ENCODE results near the gene SPATA20. TPM values are rescaled to one million over a fixed set of nuclear protein-coding genes. Genes with fewer than 3 reads are reported as not detected.
A peak's percentile ranks its signal among the peaks of the same experiment; 100 is the strongest.

The SPATA20 gene
- total and polyA plus RNA-seq, 2 of the 13 experiments (the other 11 are each of a cell fraction or from before 2014, with no cell fraction given), result 36.1 to 64.8 TPM

DNA sequence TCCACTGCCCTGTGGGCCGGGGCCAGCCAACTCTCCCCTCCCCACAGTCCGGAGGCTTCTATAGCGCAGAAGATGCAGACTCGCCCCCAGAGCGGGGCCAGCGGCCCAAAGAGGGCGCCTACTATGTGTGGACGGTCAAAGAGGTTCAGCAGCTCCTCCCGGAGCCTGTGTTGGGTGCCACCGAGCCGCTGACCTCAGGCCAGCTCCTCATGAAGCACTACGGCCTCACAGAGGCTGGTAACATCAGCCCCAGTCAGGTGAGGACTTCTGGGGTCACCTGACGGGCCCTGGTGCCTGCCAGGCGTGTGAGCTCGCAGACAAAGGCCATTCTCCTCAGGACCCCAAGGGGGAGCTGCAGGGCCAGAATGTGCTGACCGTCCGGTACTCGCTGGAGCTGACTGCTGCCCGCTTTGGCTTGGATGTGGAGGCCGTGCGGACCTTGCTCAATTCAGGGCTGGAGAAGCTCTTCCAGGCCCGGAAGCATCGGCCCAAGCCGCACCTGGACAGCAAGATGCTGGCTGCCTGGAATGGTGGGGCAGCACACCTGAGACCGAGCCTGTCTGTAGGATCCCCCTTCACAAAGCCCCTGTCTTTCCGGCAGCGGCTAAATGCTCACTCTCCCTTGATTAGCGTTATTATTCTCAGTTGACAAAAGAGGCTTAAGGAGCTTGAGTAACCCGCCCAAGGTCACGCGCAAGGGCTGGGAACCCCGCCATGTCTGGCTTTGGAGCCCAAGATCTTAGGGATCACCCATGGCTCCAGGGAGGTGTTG is 3.9 kb downstream of the SPATA20 start (continued):
- TF ChIP-seq, protein P1, sequence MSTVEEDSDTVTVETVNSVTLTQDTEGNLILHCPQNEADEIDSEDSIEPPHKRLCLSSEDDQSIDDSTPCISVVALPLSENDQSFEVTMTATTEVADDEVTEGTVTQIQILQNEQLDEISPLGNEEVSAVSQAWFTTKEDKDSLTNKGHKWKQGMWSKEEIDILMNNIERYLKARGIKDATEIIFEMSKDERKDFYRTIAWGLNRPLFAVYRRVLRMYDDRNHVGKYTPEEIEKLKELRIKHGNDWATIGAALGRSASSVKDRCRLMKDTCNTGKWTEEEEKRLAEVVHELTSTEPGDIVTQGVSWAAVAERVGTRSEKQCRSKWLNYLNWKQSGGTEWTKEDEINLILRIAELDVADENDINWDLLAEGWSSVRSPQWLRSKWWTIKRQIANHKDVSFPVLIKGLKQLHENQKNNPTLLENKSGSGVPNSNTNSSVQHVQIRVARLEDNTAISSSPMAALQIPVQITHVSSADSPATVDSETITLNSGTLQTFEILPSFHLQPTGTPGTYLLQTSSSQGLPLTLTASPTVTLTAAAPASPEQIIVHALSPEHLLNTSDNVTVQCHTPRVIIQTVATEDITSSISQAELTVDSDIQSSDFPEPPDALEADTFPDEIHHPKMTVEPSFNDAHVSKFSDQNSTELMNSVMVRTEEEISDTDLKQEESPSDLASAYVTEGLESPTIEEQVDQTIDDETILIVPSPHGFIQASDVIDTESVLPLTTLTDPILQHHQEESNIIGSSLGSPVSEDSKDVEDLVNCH (CRISPR knock-in tag; IDR thresholded peaks at IDR 0.05), result no peak
- no peak for TF ChIP-seq ARHGAP35 (CRISPR knock-in tag; IDR thresholded peaks at IDR 0.05; ENCODE audit: borderline replicate concordance)
- TF ChIP-seq RFX5 (IDR thresholded peaks at IDR 0.05; ENCODE audit: low read depth, low read length), result no peak
- no peak for TF ChIP-seq SAP130 (CRISPR knock-in tag; IDR thresholded peaks at IDR 0.05; ENCODE audit: low read depth)
- no peak for TF ChIP-seq ZNF83 (CRISPR knock-in tag; IDR thresholded peaks at IDR 0.05; ENCODE audit: borderline replicate concordance)
- no peak for TF ChIP-seq PTBP1 (IDR thresholded peaks at IDR 0.05; ENCODE audit: low read depth, low read length, poor library complexity, severe bottlenecking)
- no peak for TF ChIP-seq ZNF510 (CRISPR knock-in tag; IDR thresholded peaks at IDR 0.05; ENCODE audit: low read depth)
- TF ChIP-seq ZNF709 (CRISPR knock-in tag; IDR thresholded peaks at IDR 0.05), result no peak
- TF ChIP-seq, protein P2, sequence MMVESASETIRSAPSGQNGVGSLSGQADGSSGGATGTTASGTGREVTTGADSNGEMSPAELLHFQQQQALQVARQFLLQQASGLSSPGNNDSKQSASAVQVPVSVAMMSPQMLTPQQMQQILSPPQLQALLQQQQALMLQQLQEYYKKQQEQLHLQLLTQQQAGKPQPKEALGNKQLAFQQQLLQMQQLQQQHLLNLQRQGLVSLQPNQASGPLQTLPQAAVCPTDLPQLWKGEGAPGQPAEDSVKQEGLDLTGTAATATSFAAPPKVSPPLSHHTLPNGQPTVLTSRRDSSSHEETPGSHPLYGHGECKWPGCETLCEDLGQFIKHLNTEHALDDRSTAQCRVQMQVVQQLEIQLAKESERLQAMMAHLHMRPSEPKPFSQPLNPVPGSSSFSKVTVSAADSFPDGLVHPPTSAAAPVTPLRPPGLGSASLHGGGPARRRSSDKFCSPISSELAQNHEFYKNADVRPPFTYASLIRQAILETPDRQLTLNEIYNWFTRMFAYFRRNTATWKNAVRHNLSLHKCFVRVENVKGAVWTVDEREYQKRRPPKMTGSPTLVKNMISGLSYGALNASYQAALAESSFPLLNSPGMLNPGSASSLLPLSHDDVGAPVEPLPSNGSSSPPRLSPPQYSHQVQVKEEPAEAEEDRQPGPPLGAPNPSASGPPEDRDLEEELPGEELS (CRISPR knock-in tag; IDR thresholded peaks at IDR 0.05), result no peak
- TF ChIP-seq YY1 (IDR thresholded peaks at IDR 0.05; ENCODE audit: insufficient read depth, insufficient replicate concordance, low read depth, low read length), result peak; percentile 48
- TF ChIP-seq ZNF234 (CRISPR knock-in tag; conservative IDR thresholded peaks at IDR 0.05), result no peak
- no peak for TF ChIP-seq ZSCAN12 (CRISPR knock-in tag; IDR thresholded peaks at IDR 0.05)
- TF ChIP-seq, protein P3, sequence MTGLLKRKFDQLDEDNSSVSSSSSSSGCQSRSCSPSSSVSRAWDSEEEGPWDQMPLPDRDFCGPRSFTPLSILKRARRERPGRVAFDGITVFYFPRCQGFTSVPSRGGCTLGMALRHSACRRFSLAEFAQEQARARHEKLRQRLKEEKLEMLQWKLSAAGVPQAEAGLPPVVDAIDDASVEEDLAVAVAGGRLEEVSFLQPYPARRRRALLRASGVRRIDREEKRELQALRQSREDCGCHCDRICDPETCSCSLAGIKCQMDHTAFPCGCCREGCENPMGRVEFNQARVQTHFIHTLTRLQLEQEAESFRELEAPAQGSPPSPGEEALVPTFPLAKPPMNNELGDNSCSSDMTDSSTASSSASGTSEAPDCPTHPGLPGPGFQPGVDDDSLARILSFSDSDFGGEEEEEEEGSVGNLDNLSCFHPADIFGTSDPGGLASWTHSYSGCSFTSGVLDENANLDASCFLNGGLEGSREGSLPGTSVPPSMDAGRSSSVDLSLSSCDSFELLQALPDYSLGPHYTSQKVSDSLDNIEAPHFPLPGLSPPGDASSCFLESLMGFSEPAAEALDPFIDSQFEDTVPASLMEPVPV (CRISPR knock-in tag; IDR thresholded peaks at IDR 0.05), result no peak
- TF ChIP-seq, protein P4, sequence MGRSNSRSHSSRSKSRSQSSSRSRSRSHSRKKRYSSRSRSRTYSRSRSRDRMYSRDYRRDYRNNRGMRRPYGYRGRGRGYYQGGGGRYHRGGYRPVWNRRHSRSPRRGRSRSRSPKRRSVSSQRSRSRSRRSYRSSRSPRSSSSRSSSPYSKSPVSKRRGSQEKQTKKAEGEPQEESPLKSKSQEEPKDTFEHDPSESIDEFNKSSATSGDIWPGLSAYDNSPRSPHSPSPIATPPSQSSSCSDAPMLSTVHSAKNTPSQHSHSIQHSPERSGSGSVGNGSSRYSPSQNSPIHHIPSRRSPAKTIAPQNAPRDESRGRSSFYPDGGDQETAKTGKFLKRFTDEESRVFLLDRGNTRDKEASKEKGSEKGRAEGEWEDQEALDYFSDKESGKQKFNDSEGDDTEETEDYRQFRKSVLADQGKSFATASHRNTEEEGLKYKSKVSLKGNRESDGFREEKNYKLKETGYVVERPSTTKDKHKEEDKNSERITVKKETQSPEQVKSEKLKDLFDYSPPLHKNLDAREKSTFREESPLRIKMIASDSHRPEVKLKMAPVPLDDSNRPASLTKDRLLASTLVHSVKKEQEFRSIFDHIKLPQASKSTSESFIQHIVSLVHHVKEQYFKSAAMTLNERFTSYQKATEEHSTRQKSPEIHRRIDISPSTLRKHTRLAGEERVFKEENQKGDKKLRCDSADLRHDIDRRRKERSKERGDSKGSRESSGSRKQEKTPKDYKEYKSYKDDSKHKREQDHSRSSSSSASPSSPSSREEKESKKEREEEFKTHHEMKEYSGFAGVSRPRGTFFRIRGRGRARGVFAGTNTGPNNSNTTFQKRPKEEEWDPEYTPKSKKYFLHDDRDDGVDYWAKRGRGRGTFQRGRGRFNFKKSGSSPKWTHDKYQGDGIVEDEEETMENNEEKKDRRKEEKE (IDR thresholded peaks at IDR 0.05), result no peak
- TF ChIP-seq, protein P5, sequence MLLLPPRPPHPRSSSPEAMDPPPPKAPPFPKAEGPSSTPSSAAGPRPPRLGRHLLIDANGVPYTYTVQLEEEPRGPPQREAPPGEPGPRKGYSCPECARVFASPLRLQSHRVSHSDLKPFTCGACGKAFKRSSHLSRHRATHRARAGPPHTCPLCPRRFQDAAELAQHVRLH (CRISPR knock-in tag; IDR thresholded peaks at IDR 0.05; ENCODE audit: borderline replicate concordance, low read depth), result peak; percentile 73; the same call in 1 of the 2 replicates
- peak; percentile 70; the same call in 1 of the 2 replicates for TF ChIP-seq ZNF792 (CRISPR knock-in tag; IDR thresholded peaks at IDR 0.05)
- TF ChIP-seq ZNF737 (CRISPR knock-in tag; IDR thresholded peaks at IDR 0.05; ENCODE audit: borderline replicate concordance), result no peak
- no peak for TF ChIP-seq ZNF230 (CRISPR knock-in tag; IDR thresholded peaks at IDR 0.05)
- no peak for TF ChIP-seq ZNF326 (CRISPR knock-in tag; IDR thresholded peaks at IDR 0.05; ENCODE audit: borderline replicate concordance)
- TF ChIP-seq ZNF773 (CRISPR knock-in tag; IDR thresholded peaks at IDR 0.05; ENCODE audit: borderline replicate concordance), result no peak

All from HepG2 (cell line).